HCT116 (cell line): ENCODE measurements around the gene LCN10. TPM values are rescaled to one million over a fixed set of nuclear protein-coding genes. Genes with fewer than 3 reads are reported as not detected.

Experiments
- ATAC-seq: fragments of 200-7000 bp; cut with Tn5 transposase; 2 replicates; pipeline ENCODE4 v1.9.1; 2020; ENCODE audit warnings: mild to moderate bottlenecking, moderate library complexity
- BruUV-seq: library from RNA; stranded (reverse); fragments of 400-500 nt; replicated peaks from 2 replicates; lab custom pipeline; 2021; lab: Mats Ljungman, UMichigan
- CTCF ChIA-PET: fragments of 300-600 bp; sonication (Branson Sonifier 250); formaldehyde crosslinking; loops from one replicate; lab custom pipeline; 2021; ENCODE audit warnings: antibody characterized with exemption; lab: Charles Lee
- POLR2A ChIA-PET: fragments of 300-600, 350-600 bp; sonication (Branson Sonifier 250); formaldehyde crosslinking; loops from one replicate; lab custom pipeline; 2021; ENCODE audit warnings: antibody characterized with exemption; lab: Charles Lee
- RAD21 ChIA-PET, 2 experiments: fragments of 300-600 bp; sonication (Branson Sonifier 250); formaldehyde crosslinking; loops; one replicate each; lab custom pipeline; 2023; ENCODE audit warnings: low total read pairs in 2 of 2; ENCODE audit not compliant: uncharacterized antibody in 2 of 2, unreplicated experiment in 2 of 2, low non-redundant PET in 1 of 2; lab: Charles Lee
- DNase-seq: peaks from one replicate; pipeline ENCODE4 v3.0.0-alpha.2; 2010; ENCODE audit warnings: low read depth, low spot score
- H2AFZ ChIP-seq: fragments of 200-600 bp; shearing (Covaris generic), sonication (generic); 2 replicates; pipeline ENCODE4 v1.6.1; 2017; ENCODE audit warnings: low read depth, mixed run types, mixed read lengths, antibody characterized with exemption, low read length; ENCODE audit not compliant: poor library complexity, severe bottlenecking
- H3K27ac ChIP-seq: 2 replicates; pipeline ENCODE4 v1.5.1; 2012; ENCODE audit warnings: low read depth, low read length
- H3K27me3 ChIP-seq: fragments of 200-600 bp; sonication (generic); 2 replicates; pipeline ENCODE4 v1.6.1; 2016; ENCODE audit warnings: mixed run types, low read length, mixed read lengths; ENCODE audit not compliant: insufficient read depth
- H3K36me3 ChIP-seq, 2 experiments: fragments of 200-500 bp in 1 of 2; fragments of 200-600 bp in 1 of 2; sonication (Bioruptor generic) in 1 of 2; sonication (generic) in 1 of 2; 2 replicates each; pipeline versions ENCODE4 v1.5.1 to v1.6.1; 2014 to 2016; ENCODE audit warnings: low read length in 2 of 2, inconsistent platforms in 1 of 2, mixed read lengths in 1 of 2, mixed run types in 1 of 2; ENCODE audit not compliant: insufficient read depth in 2 of 2, control insufficient read depth in 1 of 2
- H3K4me1 ChIP-seq, 2 experiments: fragments of 200-600 bp in 1 of 2; sonication (generic) in 1 of 2; 2 replicates each; pipeline versions ENCODE4 v1.5.1 to v1.6.1; 2012 to 2017; ENCODE audit warnings: low read length in 2 of 2, inconsistent platforms in 1 of 2, mild to moderate bottlenecking in 1 of 2, mixed read lengths in 1 of 2, mixed run types in 1 of 2, moderate library complexity in 1 of 2; ENCODE audit not compliant: insufficient read depth in 2 of 2, control insufficient read depth in 1 of 2
- H3K4me2 ChIP-seq: fragments of 200-600 bp; sonication (generic); 2 replicates; pipeline ENCODE4 v1.6.1; 2017; ENCODE audit warnings: mixed run types, low read length, mixed read lengths
- H3K4me3 ChIP-seq, 2 experiments: fragments of 200-600 bp in 1 of 2; sonication (generic) in 1 of 2; replicated peaks in 1 of 2; 2 replicates each; pipeline ENCODE4 v1.5.1; 2011 to 2016; ENCODE audit warnings: low read length in 2 of 2, control low read depth in 1 of 2, low read depth in 1 of 2, mild to moderate bottlenecking in 1 of 2, mixed read lengths in 1 of 2, mixed run types in 1 of 2
- H3K79me2 ChIP-seq: fragments of 200-600 bp; sonication (generic); 2 replicates; pipeline ENCODE4 v1.6.1; 2017; ENCODE audit warnings: mild to moderate bottlenecking, mixed run types, low read length, moderate library complexity, mixed read lengths; ENCODE audit not compliant: insufficient read depth
- H3K9ac ChIP-seq: fragments of 200-600 bp; sonication (generic); 2 replicates; pipeline ENCODE4 v1.6.1; 2016; ENCODE audit warnings: low read length, mixed read lengths
- H3K9me2 ChIP-seq: fragments of 200-600 bp; sonication (generic), shearing (Covaris generic); 2 replicates; pipeline ENCODE4 v1.6.1; 2017; ENCODE audit warnings: mixed run types, mild to moderate bottlenecking, moderate library complexity; ENCODE audit not compliant: insufficient read depth
- H3K9me3 ChIP-seq, 2 experiments: fragments of 200-500 bp in 1 of 2; fragments of 200-600 bp in 1 of 2; sonication (Bioruptor generic) in 1 of 2; sonication (generic) in 1 of 2; 2 replicates each; pipeline ENCODE4 v1.6.1; 2014 to 2017; ENCODE audit warnings: low read length in 2 of 2, mixed read lengths in 2 of 2, inconsistent platforms in 1 of 2, low read depth in 1 of 2, mild to moderate bottlenecking in 1 of 2, mixed run types in 1 of 2, moderate library complexity in 1 of 2; ENCODE audit not compliant: control insufficient read depth in 1 of 2, insufficient read depth in 1 of 2
- H4K20me1 ChIP-seq: fragments of 200-600 bp; sonication (generic), shearing (Covaris generic); 2 replicates; pipeline ENCODE4 v1.6.1; 2017; ENCODE audit warnings: mixed run types, mild to moderate bottlenecking, moderate library complexity; ENCODE audit not compliant: insufficient read depth
- CBX3 ChIP-seq: IDR thresholded peaks from 2 replicates; pipeline ENCODE4 v1.6.1; 2012; ENCODE audit warnings: low read depth
- CEBPB ChIP-seq: IDR thresholded peaks from 2 replicates; pipeline ENCODE4 v1.6.1; 2012; ENCODE audit warnings: low read depth
- CTCF ChIP-seq, 3 experiments: fragments of 200-600 bp in 1 of 3; sonication (generic) in 1 of 3; IDR thresholded peaks in 2 of 3; conservative IDR thresholded peaks in 1 of 3; 2 replicates each; pipeline ENCODE4 v1.5.1; 2012 to 2017; ENCODE audit warnings: low read depth in 2 of 3, low read length in 2 of 3, antibody characterized with exemption in 1 of 3, borderline replicate concordance in 1 of 3, control low read depth in 1 of 3, mild to moderate bottlenecking in 1 of 3, mixed read lengths in 1 of 3, mixed run types in 1 of 3, moderate library complexity in 1 of 3; ENCODE audit not compliant: insufficient read depth in 1 of 3
- EGR1 ChIP-seq: IDR thresholded peaks from 2 replicates; pipeline ENCODE4 v1.6.1; 2012; ENCODE audit warnings: low read depth
- ELF1 ChIP-seq: IDR thresholded peaks from 2 replicates; pipeline ENCODE4 v1.6.1; 2012; ENCODE audit warnings: low read depth, borderline replicate concordance
- EZH2phosphoT487 ChIP-seq: fragments of 200-600 bp; IDR thresholded peaks from 2 replicates; pipeline ENCODE4 v1.6.1; 2018; ENCODE audit warnings: antibody characterized with exemption, borderline replicate concordance
- POLR2AphosphoS5 ChIP-seq: IDR thresholded peaks from 2 replicates; pipeline ENCODE4 v1.6.1; 2011; ENCODE audit warnings: mild to moderate bottlenecking, low read depth, low read length, moderate library complexity
- RAD21 ChIP-seq: IDR thresholded peaks from 2 replicates; pipeline ENCODE4 v1.6.1; 2012; ENCODE audit warnings: low read depth, mild to moderate bottlenecking
- SIN3A ChIP-seq: IDR thresholded peaks from 2 replicates; pipeline ENCODE4 v1.6.1; 2012; ENCODE audit warnings: low read depth
- SP1 ChIP-seq: IDR thresholded peaks from 2 replicates; pipeline ENCODE4 v1.6.1; 2012; ENCODE audit warnings: low read depth
- TCF7L2 ChIP-seq: IDR thresholded peaks from 2 replicates; pipeline ENCODE4 v1.7.0; 2011; ENCODE audit warnings: borderline replicate concordance, inconsistent platforms; ENCODE audit not compliant: insufficient read depth, insufficient read length; ENCODE audit errors: extremely low read depth
- ZBTB33 ChIP-seq: IDR thresholded peaks from 2 replicates; pipeline ENCODE4 v1.6.1; 2011; ENCODE audit warnings: mild to moderate bottlenecking, low read length, moderate library complexity; ENCODE audit not compliant: insufficient replicate concordance; ENCODE audit errors: extremely low read depth
- ZFX ChIP-seq: fragments of 450-650 bp; IDR thresholded peaks from 2 replicates; pipeline ENCODE4 v1.6.1; 2017
- intact Hi-C: fragments of 100-400 bp; cut with micrococcal nuclease; formaldehyde crosslinking; loops from 2 replicates; pipeline ENCODE4 v1.10.0; 2022
- total RNA-seq: library from RNA; stranded (reverse); gene quantifications from one replicate; pipeline ENCODE4 v1.2.1, GENCODE V29; 2021; ENCODE audit not compliant: unreplicated experiment

Gene LCN10
- total RNA-seq, 1 experiment from 2014 or later = not detected

DNA sequence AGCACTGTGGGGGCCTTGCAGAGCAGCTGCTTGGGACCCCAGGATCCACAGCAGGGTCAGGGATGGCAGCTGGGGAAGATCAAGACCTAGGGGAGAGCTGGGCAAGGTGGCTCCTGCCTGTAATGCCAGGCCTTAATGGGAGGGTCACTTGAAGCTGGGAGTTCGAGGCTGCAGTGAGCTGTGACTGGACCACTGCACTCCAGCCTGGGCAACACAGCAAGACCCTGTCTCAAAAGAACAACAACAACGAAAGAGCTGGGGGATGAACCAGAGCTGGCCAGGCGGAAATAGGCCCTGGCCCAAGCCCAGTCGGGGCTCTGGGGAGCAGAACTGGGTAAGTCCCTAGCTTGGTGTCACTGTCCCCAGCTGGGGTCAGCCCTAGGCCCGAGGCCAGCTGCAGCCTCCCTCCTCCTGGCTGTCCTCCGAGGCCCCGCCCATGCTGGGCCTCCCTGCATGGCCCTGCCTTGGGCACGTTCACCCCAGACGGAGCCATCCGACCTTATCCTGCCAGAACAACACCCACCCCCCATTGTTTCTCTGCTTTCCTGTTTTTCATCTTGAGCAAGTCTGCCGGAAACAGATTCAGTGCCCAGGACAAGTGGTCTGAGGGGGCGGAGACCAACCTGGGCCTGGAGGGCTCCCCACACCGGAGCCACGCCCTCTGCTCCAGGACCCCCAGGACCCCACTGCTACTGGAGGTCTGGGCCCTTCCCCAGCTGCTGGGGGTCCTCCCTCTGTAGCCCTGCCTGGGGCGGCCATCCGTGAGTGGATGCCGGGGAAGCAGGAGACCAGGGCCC lies 28.4 kb downstream of the LCN10 start (continued):
- no peak for TF ChIP-seq CTCF (IDR thresholded peaks at IDR 0.05 in 2 of 3, conservative IDR thresholded peaks at IDR 0.05 in 1 of 3; ENCODE audit: borderline replicate concordance in 1 of 3, insufficient read depth in 1 of 3, low read depth in 2 of 3, low read length in 2 of 3)
- TF ChIP-seq TCF7L2 = no peak
- TF ChIP-seq ZFX = no peak
- no peak for TF ChIP-seq CEBPB
- no peak for TF ChIP-seq RAD21
- no peak for TF ChIP-seq ELF1
- TF ChIP-seq EZH2phosphoT487 = no peak
- TF ChIP-seq POLR2AphosphoS5 = no peak
- no peak for TF ChIP-seq CBX3

- Histone ChIP-seq H3K9ac (peak overlapping the region; percentile 69), H3K27me3 (no peaks in the 10 kb centered on the region), H3K9me3 (no peaks in the 10 kb centered on the region), H3K4me3 (peak overlapping the region; percentile 56 to 64), H3K27ac (peak overlapping the region; percentile 64; the same call in 1 of the 2 replicates), H4K20me1 (no peaks in the 10 kb centered on the region), H3K36me3 (no peaks in the 10 kb centered on the region; a peak in 1 of 4 replicates), H2AFZ (no peak overlapping the region), H3K4me2 (peak overlapping the region; percentile 78), H3K79me2 (no peaks in the 10 kb centered on the region; the same call in 1 of the 2 replicates), H3K4me1 (peaks cover 15 to 27% of the 10 kb centered on the region in 2 experiments), H3K9me2 (no peaks in the 10 kb centered on the region)
- RAD21 ChIA-PET = no interaction called here
- no TSS peak for BruUV-seq
- POLR2A ChIA-PET = interaction anchor here (1.7 kb wide), 1 partner anchor 15 kb away, joined by 4 read pairs; no protein-coding TSS in a partner anchor
- CTCF ChIA-PET = interaction anchor here (1.4 kb wide), 1 partner anchor 16 kb away, joined by 3 read pairs; no protein-coding TSS in a partner anchor
- no peak for ATAC-seq
- TF ChIP-seq ZBTB33 (no peak), SP1 (no peak), EGR1 (no peak), SIN3A (no peak)
- intact Hi-C loops = no loop called here
- DNase-seq = no peak
These were observed 29.2 kb downstream of the LCN10 start for GRCh38 chr9:136713550-136713949.
